ENCODE data around the gene MRPL9.

The MRPL9 gene

DNA sequence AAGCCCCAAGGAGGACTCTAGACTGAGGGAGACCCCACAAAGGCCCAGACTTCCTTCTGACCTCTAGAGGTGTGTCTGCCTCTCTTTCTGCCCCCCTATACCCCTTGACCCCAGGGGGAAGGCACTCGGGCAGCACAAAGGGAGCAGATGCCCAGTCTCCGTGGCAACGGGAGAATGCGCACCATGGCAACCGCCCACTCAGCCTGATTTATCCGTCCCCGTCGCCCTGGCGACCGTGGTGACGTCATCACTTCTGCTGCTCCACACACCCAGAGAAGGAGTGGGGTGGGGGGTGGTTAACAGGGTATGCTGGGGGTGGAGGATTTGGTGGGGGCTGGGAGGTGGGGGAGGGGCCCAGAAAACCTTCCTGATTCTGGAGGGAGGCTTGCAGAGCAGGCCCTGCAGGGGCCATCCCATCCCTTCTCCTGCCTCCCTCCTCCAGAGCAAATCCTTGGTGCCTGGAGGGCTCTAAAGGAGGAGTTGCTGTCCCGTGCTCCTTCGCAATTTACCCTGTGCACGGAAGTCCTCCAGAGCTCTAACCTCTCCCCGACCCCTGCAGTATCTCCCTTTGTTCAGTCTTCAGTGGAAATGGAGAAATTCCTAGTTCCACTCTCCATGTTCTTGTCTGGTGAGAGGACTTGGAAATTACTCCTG is 53.0 kb downstream of the MRPL9 start:
- DNase-seq (ENCODE audit: low read depth) = peak; percentile 15
